Neutrophil (primary cell): Measurements from ENCODE around the gene PYDC1.

ENCODE experiments used
- H3K27ac ChIP-seq: fragments of 200-600 bp; sonication (generic); 2 replicates; pipeline ENCODE4 v1.5.1; 2016; ENCODE audit warnings: mild to moderate bottlenecking, moderate library complexity
- H3K27me3 ChIP-seq: fragments of 200-600 bp; sonication (generic); 2 replicates; pipeline ENCODE4 v1.6.0; 2016; ENCODE audit warnings: mild to moderate bottlenecking
- H3K36me3 ChIP-seq: fragments of 200-600 bp; sonication (generic); 2 replicates; pipeline ENCODE4 v1.5.1; 2017
- H3K4me1 ChIP-seq, 2 experiments: fragments of 200-600 bp in 1 of 2; sonication (generic) in 1 of 2; 1 replicate in 1 of 2; 2 replicates in 1 of 2; pipeline versions ENCODE4 v1.5.1 to v1.6.1; 2013 to 2016; ENCODE audit warnings: low read depth in 1 of 2, low read length in 1 of 2, mild to moderate bottlenecking in 1 of 2, moderate library complexity in 1 of 2; ENCODE audit not compliant: control insufficient read depth in 1 of 2, insufficient read depth in 1 of 2
- H3K4me3 ChIP-seq, 2 experiments: fragments of 200-600 bp in 1 of 2; sonication (generic) in 1 of 2; 1 replicate in 1 of 2; 2 replicates in 1 of 2; pipeline ENCODE4 v1.5.1; 2013 to 2016; ENCODE audit warnings: low read depth in 1 of 2, low read length in 1 of 2, mild to moderate bottlenecking in 1 of 2, moderate library complexity in 1 of 2
- H3K9me3 ChIP-seq: fragments of 200-600 bp; sonication (generic); 2 replicates; pipeline ENCODE4 v1.5.1; 2016
- TF ChIP-seq, protein P1 (sequence below): fragments of 200-600 bp; sonication (generic); IDR thresholded peaks from 2 replicates; pipeline ENCODE4 v1.5.1; 2016; ENCODE audit warnings: antibody characterized with exemption

The PYDC1 gene

DNA sequence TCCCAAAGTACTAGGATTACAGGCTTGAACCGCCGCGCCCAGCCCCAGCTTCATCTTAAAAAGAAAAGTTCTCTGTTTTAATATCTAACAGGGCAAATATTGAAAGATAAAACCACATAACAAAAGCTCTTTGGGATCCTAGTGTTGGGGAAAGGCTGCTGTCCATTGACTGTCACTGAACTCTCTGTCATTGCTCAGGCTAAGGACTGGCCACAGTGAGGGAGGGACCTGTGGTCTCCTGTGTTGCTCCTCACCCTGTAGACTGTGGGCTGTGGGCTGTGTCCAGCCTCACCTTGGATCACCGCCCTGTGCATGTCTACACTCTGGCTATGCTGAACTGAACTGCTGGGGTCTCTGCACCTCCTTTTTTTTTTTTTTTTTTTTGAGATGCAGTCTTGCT lies 11.3 kb upstream of the PYDC1 start:
- H3K4me3 ChIP-seq: no peak overlapping the region

GRCh38 chr16:31225193-31225592 lies 8.3 kb upstream of the PYDC1 start:
- Histone ChIP-seq H3K4me3 (no peak overlapping the region), H3K4me1 (peaks cover 3 to 6% of the 10 kb centered on the region in 2 experiments), H3K27me3 (peaks cover 14% of the 10 kb centered on the region), H3K9me3 (no peaks in the 10 kb centered on the region), H3K27ac (no peak overlapping the region), H3K36me3 (no peaks in the 10 kb centered on the region)
- TF ChIP-seq, protein P1, sequence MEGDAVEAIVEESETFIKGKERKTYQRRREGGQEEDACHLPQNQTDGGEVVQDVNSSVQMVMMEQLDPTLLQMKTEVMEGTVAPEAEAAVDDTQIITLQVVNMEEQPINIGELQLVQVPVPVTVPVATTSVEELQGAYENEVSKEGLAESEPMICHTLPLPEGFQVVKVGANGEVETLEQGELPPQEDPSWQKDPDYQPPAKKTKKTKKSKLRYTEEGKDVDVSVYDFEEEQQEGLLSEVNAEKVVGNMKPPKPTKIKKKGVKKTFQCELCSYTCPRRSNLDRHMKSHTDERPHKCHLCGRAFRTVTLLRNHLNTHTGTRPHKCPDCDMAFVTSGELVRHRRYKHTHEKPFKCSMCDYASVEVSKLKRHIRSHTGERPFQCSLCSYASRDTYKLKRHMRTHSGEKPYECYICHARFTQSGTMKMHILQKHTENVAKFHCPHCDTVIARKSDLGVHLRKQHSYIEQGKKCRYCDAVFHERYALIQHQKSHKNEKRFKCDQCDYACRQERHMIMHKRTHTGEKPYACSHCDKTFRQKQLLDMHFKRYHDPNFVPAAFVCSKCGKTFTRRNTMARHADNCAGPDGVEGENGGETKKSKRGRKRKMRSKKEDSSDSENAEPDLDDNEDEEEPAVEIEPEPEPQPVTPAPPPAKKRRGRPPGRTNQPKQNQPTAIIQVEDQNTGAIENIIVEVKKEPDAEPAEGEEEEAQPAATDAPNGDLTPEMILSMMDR: no peak

More for the DNA sequence above, 11.3 kb upstream of the PYDC1 start:
- no peak overlapping the region for H3K27ac ChIP-seq
- H3K36me3 ChIP-seq: no peaks in the 10 kb centered on the region
- H3K9me3 ChIP-seq: no peaks in the 10 kb centered on the region
- no peaks in the 10 kb centered on the region for H3K4me1 ChIP-seq
- TF ChIP-seq, protein P1: no peak
- no peaks in the 10 kb centered on the region for H3K27me3 ChIP-seq

- H3K9me3 ChIP-seq: no peaks in the 10 kb centered on the region
- TF ChIP-seq, protein P1: no peak
- H3K27me3 ChIP-seq: peaks cover 17% of the 10 kb centered on the region
- H3K4me3 ChIP-seq: no peak overlapping the region
- H3K4me1 ChIP-seq: peaks cover 3 to 6% of the 10 kb centered on the region in 2 experiments
- no peaks in the 10 kb centered on the region for H3K36me3 ChIP-seq
- H3K27ac ChIP-seq: no peak overlapping the region
Observed at GRCh38 chr16:31224092-31224955, 7.4 kb upstream of the PYDC1 start.

- Histone ChIP-seq H3K27ac (no peak overlapping the region), H3K36me3 (no peaks in the 10 kb centered on the region), H3K9me3 (no peaks in the 10 kb centered on the region), H3K4me3 (no peak overlapping the region), H3K4me1 (peaks cover 3 to 6% of the 10 kb centered on the region in 2 experiments), H3K27me3 (peaks cover 30% of the 10 kb centered on the region)
- TF ChIP-seq, protein P1: no peak
Observed at GRCh38 chr16:31223044-31223443, 6.1 kb upstream of the PYDC1 start.

DNA sequence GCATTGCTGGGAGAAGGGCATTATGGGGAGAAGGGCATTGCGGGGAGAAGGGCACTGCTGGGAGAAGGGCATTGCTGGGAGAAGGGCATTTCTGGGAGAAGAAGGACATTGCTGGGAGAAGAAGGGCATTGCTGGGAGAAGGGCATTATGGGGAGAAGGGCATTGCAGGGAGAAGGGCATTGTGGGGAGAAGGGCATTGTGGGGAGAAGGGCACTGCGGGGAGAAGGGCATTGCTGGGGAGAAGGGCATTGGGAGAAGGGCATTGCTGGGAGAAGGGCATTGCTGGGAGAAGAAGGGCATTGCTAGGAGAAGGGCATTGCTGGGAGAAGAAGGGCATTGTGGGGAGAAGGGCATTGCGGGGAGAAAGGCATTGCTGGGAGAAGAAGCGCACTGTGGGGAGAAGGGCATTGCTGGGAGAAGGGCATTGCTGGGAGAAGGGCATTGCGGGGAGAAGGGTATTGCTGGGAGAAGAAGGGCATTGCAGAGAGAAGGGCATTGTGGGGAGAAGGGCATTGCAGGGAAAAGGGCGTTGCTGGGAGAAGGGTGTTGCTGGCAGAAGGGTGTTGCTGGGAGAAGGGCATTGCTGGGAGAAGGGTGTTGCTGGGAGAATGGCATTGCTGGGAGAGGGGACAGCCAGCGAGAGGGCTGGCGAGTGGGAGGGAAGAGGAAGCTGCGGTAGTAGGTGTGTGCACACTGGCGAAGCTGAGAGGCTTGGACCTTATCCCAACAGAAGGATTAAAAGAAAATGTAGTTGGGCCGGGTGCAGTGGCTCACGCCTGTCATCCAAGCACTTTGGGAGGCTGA lies 4.6 kb upstream of the PYDC1 start:
- no peak overlapping the region for H3K27ac ChIP-seq
- peaks cover 44% of the 10 kb centered on the region for H3K27me3 ChIP-seq
- TF ChIP-seq, protein P1: no peak
- no peaks in the 10 kb centered on the region for H3K36me3 ChIP-seq
- no peak overlapping the region for H3K4me3 ChIP-seq
- no peaks in the 10 kb centered on the region for H3K9me3 ChIP-seq
- peaks cover 10 to 13% of the 10 kb centered on the region in 2 experiments for H3K4me1 ChIP-seq
